Activated CD8-positive, alpha-beta memory T cell treated with anti-CD3 and anti-CD28 coated beads, Interleukin-2, amount 50 U/mL, for 4 hours (primary cell): ENCODE data around the gene ANKS6.

ENCODE experiments used
- DNase-seq: peaks from one replicate; pipeline ENCODE4 v3.0.0-alpha.2; 2020

Gene ANKS6

GRCh38 chr9:98771209-98771874 is 25.0 kb downstream of the ANKS6 start:
- DNase-seq: no peak

GRCh38 chr9:98770717-98771116 is 25.6 kb downstream of the ANKS6 start:
- DNase-seq: no peak

DNA sequence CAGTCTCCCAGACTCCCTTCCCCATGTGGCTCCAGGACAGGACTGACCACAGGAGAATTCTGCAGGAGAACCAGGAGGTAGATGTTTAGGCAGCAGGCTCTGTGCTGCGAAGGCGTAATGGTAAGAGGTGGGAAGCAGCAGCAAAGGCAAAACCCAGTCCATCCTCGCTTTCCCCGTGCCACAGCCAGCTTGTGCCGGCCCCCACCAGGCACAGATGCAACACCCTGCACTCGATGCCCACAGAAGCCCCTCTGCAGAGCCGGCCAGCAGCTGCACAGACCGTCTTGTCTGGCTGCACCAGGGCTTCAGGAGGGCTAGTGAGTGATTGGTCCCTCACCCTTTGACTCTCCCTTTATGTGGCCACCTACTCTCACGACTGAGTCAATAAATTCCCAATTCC is 28.0 kb downstream of the ANKS6 start:
- DNase-seq: no peak

- no peak for DNase-seq
These were observed 28.4 kb downstream of the ANKS6 start for GRCh38 chr9:98767915-98768314.

- no peak for DNase-seq
These were observed 29.2 kb downstream of the ANKS6 start for GRCh38 chr9:98767196-98767595.

GRCh38 chr9:98766586-98766985 is 29.8 kb downstream of the ANKS6 start:
- DNase-seq: no peak

DNA sequence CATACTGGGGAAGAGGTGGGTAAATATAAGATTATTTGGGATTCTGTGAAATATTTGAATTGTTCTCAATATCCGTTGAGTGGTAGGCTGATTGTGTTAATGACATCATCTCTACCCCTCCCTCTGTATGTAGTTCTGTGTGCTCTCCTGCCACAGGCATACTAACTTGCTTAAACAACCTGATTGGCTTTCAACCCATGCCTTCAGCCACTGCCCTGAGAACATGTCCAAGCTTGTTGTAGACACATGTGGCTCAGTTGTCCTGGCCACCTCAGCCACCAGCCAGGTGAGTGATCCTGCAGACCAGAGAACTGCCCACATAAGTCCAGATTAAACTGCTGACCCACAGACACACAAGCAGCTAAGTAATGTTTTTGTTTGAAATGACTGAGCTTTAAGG is 31.1 kb downstream of the ANKS6 start:
- DNase-seq: no peak

DNA sequence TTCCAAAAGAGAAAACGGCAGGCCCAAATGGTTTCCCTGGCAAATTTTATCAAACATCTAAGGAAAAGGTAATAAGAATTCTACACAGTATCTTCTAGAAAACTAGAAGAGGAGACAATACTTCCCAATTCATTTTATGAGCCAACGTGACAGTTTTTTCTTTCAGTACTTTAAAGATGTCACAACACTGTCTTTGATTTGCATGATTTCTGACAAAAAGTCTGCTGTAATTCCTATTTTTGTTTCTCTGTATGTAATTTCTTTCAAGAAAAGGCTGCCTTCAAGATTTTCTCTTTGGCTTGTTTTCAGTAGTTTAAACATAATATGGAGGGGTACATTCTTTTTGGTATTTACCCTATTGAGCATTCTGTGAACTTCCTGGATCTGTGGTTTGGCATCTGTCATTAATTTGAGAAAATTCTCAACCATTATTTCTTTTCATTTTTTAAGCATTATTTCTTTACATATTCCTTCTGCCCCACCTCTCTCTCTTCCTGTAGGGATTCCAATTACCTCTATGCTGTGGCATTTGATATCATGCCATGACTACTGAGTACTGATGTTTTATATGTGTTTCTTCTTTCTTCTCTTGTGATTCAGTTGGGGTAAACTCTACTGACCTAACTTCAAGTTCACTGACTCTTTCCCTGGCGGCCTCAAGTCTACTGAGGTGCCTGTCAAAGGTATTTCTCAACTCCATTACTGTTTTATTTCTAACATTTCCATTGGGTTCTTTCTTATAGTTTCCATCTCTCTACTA is 32.2 kb downstream of the ANKS6 start:
- DNase-seq: no peak

- DNase-seq: no peak
These were observed 36.1 kb downstream of the ANKS6 start for GRCh38 chr9:98760231-98760630.

GRCh38 chr9:98755006-98755618 is 41.2 kb downstream of the ANKS6 start:
- no peak for DNase-seq

GRCh38 chr9:98751210-98751609 is 45.1 kb downstream of the ANKS6 start:
- DNase-seq: no peak

- DNase-seq: no peak
These were observed 45.8 kb downstream of the ANKS6 start for GRCh38 chr9:98750364-98751060.

DNA sequence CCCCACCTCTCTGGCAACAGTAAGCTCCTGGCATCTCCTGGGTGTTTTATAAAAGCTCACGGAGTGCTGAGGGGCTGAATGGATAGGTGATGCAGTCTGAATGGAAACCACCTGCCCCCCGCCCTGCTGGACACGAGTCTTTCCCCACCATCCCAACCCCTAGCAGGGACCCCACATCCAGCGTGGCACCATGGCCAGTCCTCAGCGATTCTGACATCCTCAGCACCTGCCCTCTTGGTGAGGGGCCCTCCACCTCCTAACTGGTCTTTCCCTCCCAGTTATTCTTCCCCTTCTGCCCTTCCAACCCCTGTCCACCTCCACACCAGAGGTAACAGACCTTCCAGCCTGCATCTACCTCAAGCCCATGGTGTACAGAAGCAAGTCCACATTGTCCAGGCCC is 48.9 kb downstream of the ANKS6 start:
- no peak for DNase-seq

DNA sequence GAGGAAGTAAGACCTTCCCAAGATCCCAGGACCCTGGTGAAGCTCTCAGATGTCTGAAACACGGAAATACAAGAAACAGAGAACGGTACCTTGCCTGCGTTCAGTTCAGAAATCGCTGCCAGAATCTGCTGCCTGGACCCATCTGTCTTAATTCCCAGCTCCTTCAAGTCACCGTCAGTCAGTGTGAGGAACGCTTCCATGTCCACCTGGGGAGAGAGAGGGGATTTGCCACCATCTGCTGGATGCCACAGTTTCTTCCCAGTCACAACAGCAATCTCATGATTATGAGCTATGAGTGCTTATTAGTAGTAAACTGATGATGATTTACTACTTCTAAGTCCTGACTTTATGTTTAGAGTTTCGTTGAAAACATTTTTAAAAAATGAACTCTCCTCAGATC is 50.9 kb downstream of the ANKS6 start:
- DNase-seq: no peak

DNA sequence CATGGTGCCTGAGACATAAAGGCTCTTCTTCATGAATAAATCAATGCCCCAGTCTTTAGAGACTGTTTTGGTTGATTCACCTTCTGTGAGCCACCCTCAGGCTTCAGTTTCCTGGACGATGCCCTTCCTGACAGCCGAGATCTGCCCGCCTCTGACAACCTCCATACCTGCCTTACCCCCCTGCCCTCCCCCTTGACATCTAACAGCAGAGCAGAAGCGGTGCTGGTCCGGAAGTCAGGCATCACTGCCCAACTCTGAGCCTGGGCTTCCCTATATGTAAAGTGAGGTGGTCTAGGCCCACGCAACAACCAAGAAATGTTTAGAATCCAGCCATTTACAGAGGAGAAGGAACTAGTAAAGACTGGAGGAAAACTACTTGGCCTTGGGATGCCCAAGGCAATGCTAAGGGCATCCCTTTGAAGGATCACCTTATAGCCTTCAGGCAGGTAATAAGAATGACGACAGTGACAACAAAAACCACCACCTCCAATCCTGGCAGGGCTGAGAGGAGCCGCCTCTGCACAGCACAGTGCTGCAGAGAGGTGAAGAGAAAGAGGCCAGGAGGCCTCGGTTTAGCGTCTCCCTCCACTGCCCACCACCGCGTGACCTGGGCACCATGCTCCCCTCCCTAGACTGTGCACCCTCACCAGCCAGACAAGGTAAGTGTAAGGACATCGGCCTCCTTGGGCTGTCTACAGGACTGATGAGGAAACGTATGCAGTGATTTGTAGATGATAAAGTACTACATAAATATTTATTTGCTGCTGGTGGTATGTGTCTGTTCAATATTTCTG is 52.3 kb downstream of the ANKS6 start:
- DNase-seq: no peak

DNA sequence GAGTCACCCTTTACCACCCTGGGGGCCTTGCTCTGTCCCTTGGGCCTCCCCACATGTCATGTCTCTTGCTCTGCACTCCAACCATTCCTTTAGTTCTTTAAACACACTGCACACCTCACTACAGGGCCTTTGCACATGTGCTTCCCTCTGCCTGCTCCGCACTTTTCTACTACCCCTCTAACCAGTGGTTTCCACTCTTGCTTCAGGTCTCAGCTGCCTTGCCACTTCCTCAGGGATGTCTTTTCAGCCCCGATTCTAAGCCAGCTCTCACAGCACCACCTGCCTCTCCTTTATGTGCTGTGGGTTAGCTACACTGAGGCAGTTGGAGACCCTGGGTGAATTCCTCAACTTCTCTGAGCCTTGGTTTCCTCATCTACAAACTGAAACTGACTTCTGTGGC is 53.0 kb downstream of the ANKS6 start:
- DNase-seq: no peak

DNA sequence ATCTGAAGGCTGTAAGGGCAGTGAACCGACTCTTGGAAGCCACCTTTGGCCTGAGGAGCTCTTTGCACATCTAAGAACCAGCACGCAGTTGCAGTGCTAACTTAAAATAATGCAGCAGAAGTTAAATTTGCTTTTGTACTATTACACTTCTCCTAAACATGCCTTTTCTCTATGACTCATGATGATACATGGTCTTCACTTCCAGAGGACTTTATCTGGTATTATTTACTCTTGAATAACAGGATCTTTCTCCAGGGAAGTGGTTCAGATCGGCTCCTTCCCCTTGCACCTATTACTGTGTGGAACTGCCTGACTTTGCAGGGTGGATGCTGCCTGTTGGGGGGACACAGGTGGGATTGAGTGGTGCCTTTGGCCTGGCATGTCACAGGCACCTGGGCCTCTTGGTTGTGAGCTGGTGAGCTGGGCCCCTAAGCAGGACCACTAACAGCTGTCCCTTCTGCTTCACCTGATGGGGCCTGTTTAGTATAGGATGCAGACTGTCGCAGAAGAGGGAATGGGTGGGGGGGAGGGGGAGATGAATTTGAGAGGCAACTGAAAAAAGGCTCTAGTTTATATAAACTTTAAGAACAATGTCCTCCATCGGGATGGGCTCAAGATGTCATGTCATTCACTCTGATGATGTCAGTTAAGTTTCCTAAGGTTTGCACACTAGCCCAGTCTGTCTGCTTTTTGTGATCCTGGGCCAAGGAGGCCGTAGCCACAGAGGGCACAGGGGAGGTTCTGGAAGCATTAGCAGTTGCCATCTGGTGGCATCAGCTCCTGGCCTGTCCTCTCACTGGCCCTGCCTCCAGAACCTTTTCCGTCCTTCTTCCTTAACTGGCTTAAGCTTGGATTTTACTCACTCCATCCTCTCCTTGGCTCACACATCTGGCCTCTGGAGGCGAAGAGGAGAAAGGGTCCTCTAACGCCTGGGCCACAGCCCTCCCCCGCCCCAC is 53.8 kb downstream of the ANKS6 start:
- no peak for DNase-seq

GRCh38 chr9:98740226-98740881 is 56.0 kb downstream of the ANKS6 start:
- no peak for DNase-seq

GRCh38 chr9:98738741-98739140 is 57.6 kb downstream of the ANKS6 start:
- no peak for DNase-seq

- DNase-seq: no peak
These were observed 60.1 kb downstream of the ANKS6 start for GRCh38 chr9:98736226-98736625.

DNA sequence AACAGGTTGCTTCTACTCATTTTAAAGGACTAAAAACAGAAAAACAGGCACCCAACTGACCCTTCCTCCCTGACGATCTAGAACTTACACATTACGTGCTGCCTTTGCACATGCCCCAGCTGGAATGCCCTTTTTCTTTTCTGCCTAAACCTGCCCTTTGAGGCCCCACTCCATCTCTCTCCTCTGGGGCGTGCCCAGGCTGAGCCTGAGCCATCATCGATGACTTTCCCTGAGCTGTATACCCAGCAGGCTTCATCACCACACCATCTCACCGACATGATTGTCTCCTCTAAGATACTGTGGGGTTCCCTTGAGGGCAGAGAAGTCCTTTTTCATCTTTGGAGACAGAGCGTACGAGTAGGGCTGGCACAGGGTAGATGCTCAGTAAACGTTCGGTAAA is 63.6 kb downstream of the ANKS6 start:
- no peak for DNase-seq
